ENCODE results near the gene KCNT1. TPM values are rescaled to one million over a fixed set of nuclear protein-coding genes. Genes with fewer than 3 reads are reported as not detected.
A peak's percentile ranks its signal among the peaks of the same experiment; 100 is the strongest.

Gene KCNT1
- total RNA-seq (0.40 TPM in 1 of 2 replicates, not detected in the other), polyA plus RNA-seq (0.27 TPM in 1 of 2 replicates, not detected in the other)

GRCh38 chr9:135701959-135702721, at the start of gene KCNT1:
Gene KCNT1 (plus strand): TSS chr9:135702185. CDS start chr9:135702259, 74 bp downstream.
- H3K36me3 ChIP-seq (replicated peaks; ENCODE audit: insufficient read depth, low read depth), result no peaks in the 10 kb centered on the region
- no peaks in the 10 kb centered on the region for H3K79me2 ChIP-seq
- TF ChIP-seq EZH2 (IDR thresholded peaks at IDR 0.05; ENCODE audit: borderline replicate concordance) (no peak), EZH2phosphoT487 (IDR thresholded peaks at IDR 0.05; ENCODE audit: low read depth, severe bottlenecking, unreplicated experiment) (no peak), CTCF (IDR thresholded peaks at IDR 0.05; ENCODE audit: poor library complexity) (peak; percentile 95)
- H3K9me3 ChIP-seq (ENCODE audit: low read depth), result no peaks in the 10 kb centered on the region
- H4K20me1 ChIP-seq (ENCODE audit: insufficient read depth, poor library complexity, severe bottlenecking), result no peaks in the 10 kb centered on the region
- peaks cover 7% of the 10 kb centered on the region for H3K4me1 ChIP-seq (ENCODE audit: insufficient read depth)
- peak; percentile 77 for DNase-seq (ENCODE audit: low spot score)
- H2AFZ ChIP-seq, result peak within 1 kb of the TSS; percentile 15
- H3K4me2 ChIP-seq, result peak within 1 kb of the TSS; percentile 94
- 14% methylated on average over 23 of the region's 66 CpGs for WGBS (ENCODE audit: low lambda C conversion rate, missing lambda C conversion rate)
- H3K4me3 ChIP-seq, result no peak within 1 kb of the TSS
- H3K9me2 ChIP-seq (replicated peaks; ENCODE audit: insufficient read depth), result no peaks in the 10 kb centered on the region
- peaks cover 7% of the 10 kb centered on the region for H3K27me3 ChIP-seq
- no peak within 1 kb of the TSS for H3K27ac ChIP-seq

GRCh38 chr9:135655317-135655716, 46.7 kb upstream of the KCNT1 start:
- Histone ChIP-seq H3K9me2 (replicated peaks; ENCODE audit: insufficient read depth) (no peaks in the 10 kb centered on the region), H3K4me2 (no peak overlapping the region), H4K20me1 (ENCODE audit: insufficient read depth, poor library complexity, severe bottlenecking) (no peaks in the 10 kb centered on the region), H3K27me3 (no peaks in the 10 kb centered on the region), H3K4me1 (ENCODE audit: insufficient read depth) (no peaks in the 10 kb centered on the region), H3K36me3 (replicated peaks; ENCODE audit: insufficient read depth, low read depth) (no peaks in the 10 kb centered on the region), H2AFZ (no peak overlapping the region), H3K79me2 (no peaks in the 10 kb centered on the region), H3K27ac (no peak overlapping the region), H3K9me3 (ENCODE audit: low read depth) (no peaks in the 10 kb centered on the region), H3K4me3 (no peak overlapping the region)
- DNase-seq (ENCODE audit: low spot score), result no peak
- TF ChIP-seq CTCF (IDR thresholded peaks at IDR 0.05; ENCODE audit: poor library complexity) (no peak), EZH2phosphoT487 (IDR thresholded peaks at IDR 0.05; ENCODE audit: low read depth, severe bottlenecking, unreplicated experiment) (no peak), EZH2 (IDR thresholded peaks at IDR 0.05; ENCODE audit: borderline replicate concordance) (no peak)
- 94% methylated on average over 8 of the region's 8 CpGs for WGBS (ENCODE audit: low lambda C conversion rate, missing lambda C conversion rate)

- TF ChIP-seq EZH2phosphoT487 (IDR thresholded peaks at IDR 0.05; ENCODE audit: low read depth, severe bottlenecking, unreplicated experiment), result no peak
- no peak for DNase-seq (ENCODE audit: low spot score)
- Histone ChIP-seq H3K36me3 (replicated peaks; ENCODE audit: insufficient read depth, low read depth) (no peaks in the 10 kb centered on the region), H3K27ac (no peak overlapping the region), H3K9me3 (ENCODE audit: low read depth) (no peaks in the 10 kb centered on the region), H3K9me2 (replicated peaks; ENCODE audit: insufficient read depth) (no peaks in the 10 kb centered on the region), H3K4me2 (no peak overlapping the region), H2AFZ (no peak overlapping the region), H3K27me3 (no peaks in the 10 kb centered on the region), H4K20me1 (ENCODE audit: insufficient read depth, poor library complexity, severe bottlenecking) (no peaks in the 10 kb centered on the region), H3K4me1 (ENCODE audit: insufficient read depth) (no peaks in the 10 kb centered on the region), H3K79me2 (no peaks in the 10 kb centered on the region), H3K4me3 (no peak overlapping the region)
- 86% methylated on average over 15 of the region's 15 CpGs for WGBS (ENCODE audit: low lambda C conversion rate, missing lambda C conversion rate)
Observed at GRCh38 chr9:135657416-135657815, 44.6 kb upstream of the KCNT1 start.

- TF ChIP-seq EZH2 (IDR thresholded peaks at IDR 0.05; ENCODE audit: borderline replicate concordance) (no peak), CTCF (IDR thresholded peaks at IDR 0.05; ENCODE audit: poor library complexity) (no peak), EZH2phosphoT487 (IDR thresholded peaks at IDR 0.05; ENCODE audit: low read depth, severe bottlenecking, unreplicated experiment) (no peak)
- H3K79me2 ChIP-seq, result no peaks in the 10 kb centered on the region
- no peak for DNase-seq (ENCODE audit: low spot score)
- H3K9me3 ChIP-seq (ENCODE audit: low read depth), result no peaks in the 10 kb centered on the region
- H3K27ac ChIP-seq, result no peak overlapping the region
- no peaks in the 10 kb centered on the region for H4K20me1 ChIP-seq (ENCODE audit: insufficient read depth, poor library complexity, severe bottlenecking)
- no peaks in the 10 kb centered on the region for H3K36me3 ChIP-seq (replicated peaks; ENCODE audit: insufficient read depth, low read depth)
- H3K4me1 ChIP-seq (ENCODE audit: insufficient read depth), result no peaks in the 10 kb centered on the region
- 91% methylated on average over 13 of the region's 13 CpGs for WGBS (ENCODE audit: low lambda C conversion rate, missing lambda C conversion rate)
- no peak overlapping the region for H2AFZ ChIP-seq
- no peaks in the 10 kb centered on the region for H3K27me3 ChIP-seq
- no peak overlapping the region for H3K4me2 ChIP-seq
- no peaks in the 10 kb centered on the region for H3K9me2 ChIP-seq (replicated peaks; ENCODE audit: insufficient read depth)
- no peak overlapping the region for H3K4me3 ChIP-seq
Observed at GRCh38 chr9:135659252-135659651, 42.7 kb upstream of the KCNT1 start.

Data from hepatocyte (in vitro differentiated cells).